Measurements from ENCODE around the gene JARID2.
"Not testable (repeated sequence)": the region's sequence is repeated elsewhere in the genome, so short reads cannot be mapped to it uniquely, and the experiment has no call there.

JARID2 gene

GRCh38 chr6:15316754-15317153 is 70.9 kb downstream of the JARID2 start:
- DNase-seq = no peak

- no peak for DNase-seq
These were observed 71.4 kb downstream of the JARID2 start for GRCh38 chr6:15317251-15317650.

GRCh38 chr6:15317934-15318902 is 72.3 kb downstream of the JARID2 start:
- DNase-seq = no peak

GRCh38 chr6:15319677-15320076 is 73.8 kb downstream of the JARID2 start:
- no peak for DNase-seq

GRCh38 chr6:15320693-15321092 is 74.8 kb downstream of the JARID2 start:
- no peak for DNase-seq

- DNase-seq = no peak
These were observed 76.3 kb downstream of the JARID2 start for GRCh38 chr6:15322184-15322583.

GRCh38 chr6:15322781-15323536 is 77.1 kb downstream of the JARID2 start:
- DNase-seq = no peak

GRCh38 chr6:15323611-15324010 is 77.7 kb downstream of the JARID2 start:
- DNase-seq = not testable (repeated sequence)

- DNase-seq = no peak
These were observed 78.6 kb downstream of the JARID2 start for GRCh38 chr6:15324427-15324985.

- DNase-seq = no peak
These were observed 79.7 kb downstream of the JARID2 start for GRCh38 chr6:15325540-15325955.

- DNase-seq = no peak
These were observed 80.3 kb downstream of the JARID2 start for GRCh38 chr6:15326067-15326614.

- no peak for DNase-seq
These were observed 81.4 kb downstream of the JARID2 start for GRCh38 chr6:15327271-15327670.

GRCh38 chr6:15329197-15329671 is 83.4 kb downstream of the JARID2 start:
- no peak for DNase-seq

- DNase-seq = no peak
These were observed 84.5 kb downstream of the JARID2 start for GRCh38 chr6:15330174-15330944.

GRCh38 chr6:15331143-15331542 is 85.3 kb downstream of the JARID2 start:
- DNase-seq = no peak

- no peak for DNase-seq
These were observed 85.9 kb downstream of the JARID2 start for GRCh38 chr6:15331629-15332251.

GRCh38 chr6:15332446-15332845 is 86.6 kb downstream of the JARID2 start:
- DNase-seq = no peak

- DNase-seq = no peak
These were observed 89.5 kb downstream of the JARID2 start for GRCh38 chr6:15335385-15335784.

- DNase-seq = no peak
These were observed 90.0 kb downstream of the JARID2 start for GRCh38 chr6:15335916-15336315.

- no peak for DNase-seq
These were observed 91.2 kb downstream of the JARID2 start for GRCh38 chr6:15336900-15337560.

- no peak for DNase-seq
These were observed 91.7 kb downstream of the JARID2 start for GRCh38 chr6:15337582-15337981.
